HepG2 (cell line): ENCODE results near the gene WDR89. TPM values are rescaled to one million over a fixed set of nuclear protein-coding genes. Genes with fewer than 3 reads are reported as not detected.

Experiments used
- FOXK1 ChIP-seq: sonication (generic); formaldehyde crosslinking; IDR thresholded peaks from 2 replicates; pipeline ENCODE4 v1.4.0; 2020; ENCODE audit warnings: low read depth, missing genetic modification reagents, borderline replicate concordance
- HDAC2 ChIP-seq: sonication (generic); formaldehyde crosslinking; IDR thresholded peaks from 2 replicates; pipeline ENCODE4 v1.4.0; 2020; ENCODE audit warnings: missing genetic modification reagents
- HNRNPK ChIP-seq: fragments of 200-400 bp; formaldehyde crosslinking; IDR thresholded peaks from 2 replicates; pipeline ENCODE4 v1.6.1; 2018; ENCODE audit warnings: low read length, low read depth, moderate library complexity, mild to moderate bottlenecking; ENCODE audit not compliant: poor library complexity, severe bottlenecking
- HOXD1 ChIP-seq: sonication (generic); formaldehyde crosslinking; IDR thresholded peaks from 2 replicates; pipeline ENCODE4 v1.5.0; 2020; ENCODE audit warnings: missing genetic modification reagents
- MED8 ChIP-seq: sonication (generic); formaldehyde crosslinking; IDR thresholded peaks from 2 replicates; pipeline ENCODE4 v1.8.1; 2023; ENCODE audit warnings: mild to moderate bottlenecking, missing genetic modification reagents; ENCODE audit not compliant: insufficient replicate concordance
- NFYB ChIP-seq: sonication (generic); formaldehyde crosslinking; IDR thresholded peaks from 2 replicates; pipeline ENCODE4 v1.4.0; 2020; ENCODE audit warnings: missing genetic modification reagents
- NKX3-1 ChIP-seq: sonication (generic); formaldehyde crosslinking; IDR thresholded peaks from 2 replicates; pipeline ENCODE4 v1.5.0; 2020; ENCODE audit warnings: missing genetic modification reagents
- PHF8 ChIP-seq: sonication (generic); formaldehyde crosslinking; IDR thresholded peaks from 2 replicates; pipeline ENCODE4 v1.5.0; 2020; ENCODE audit warnings: missing genetic modification reagents
- TAF15 ChIP-seq: fragments of 200-400 bp; formaldehyde crosslinking; IDR thresholded peaks from one replicate; pipeline ENCODE4 v1.6.1; 2018; ENCODE audit warnings: mild to moderate bottlenecking, low read depth, low read length; ENCODE audit not compliant: poor library complexity, severe bottlenecking
- TARDBP ChIP-seq: sonication (generic); formaldehyde crosslinking; IDR thresholded peaks from 2 replicates; pipeline ENCODE4 v1.8.0; 2022; ENCODE audit warnings: mild to moderate bottlenecking, missing genetic modification reagents
- TIGD3 ChIP-seq: sonication (generic); formaldehyde crosslinking; IDR thresholded peaks from 2 replicates; pipeline ENCODE4 v1.5.1; 2020; ENCODE audit warnings: mild to moderate bottlenecking, missing genetic modification reagents, borderline replicate concordance
- TOE1 ChIP-seq: sonication (generic); formaldehyde crosslinking; IDR thresholded peaks from 2 replicates; pipeline ENCODE4 v1.4.0; 2020; ENCODE audit warnings: mild to moderate bottlenecking, missing genetic modification reagents
- TRIM24 ChIP-seq: sonication (generic); formaldehyde crosslinking; IDR thresholded peaks from 2 replicates; pipeline ENCODE4 v1.8.0; 2022; ENCODE audit warnings: mild to moderate bottlenecking, missing genetic modification reagents
- ZFP37 ChIP-seq: sonication (generic); formaldehyde crosslinking; IDR thresholded peaks from 2 replicates; pipeline ENCODE4 v1.4.0; 2020; ENCODE audit warnings: missing genetic modification reagents, borderline replicate concordance
- ZFY ChIP-seq: sonication (generic); formaldehyde crosslinking; IDR thresholded peaks from 2 replicates; pipeline ENCODE4 v1.4.0; 2020; ENCODE audit warnings: missing genetic modification reagents
- ZKSCAN8 ChIP-seq: IDR thresholded peaks from 2 replicates; pipeline ENCODE4 v1.6.1; 2016; ENCODE audit warnings: borderline replicate concordance, missing genetic modification reagents, missing compliant biosample characterization
- ZNF12 ChIP-seq: sonication (generic); formaldehyde crosslinking; IDR thresholded peaks from 2 replicates; pipeline ENCODE4 v1.5.0; 2020; ENCODE audit warnings: missing genetic modification reagents
- ZNF121 ChIP-seq: sonication (generic); formaldehyde crosslinking; IDR thresholded peaks from 2 replicates; pipeline ENCODE4 v1.5.0; 2020; ENCODE audit warnings: mild to moderate bottlenecking, missing genetic modification reagents
- ZNF224 ChIP-seq: sonication (generic); formaldehyde crosslinking; IDR thresholded peaks from 2 replicates; pipeline ENCODE4 v1.5.0; 2020; ENCODE audit warnings: mild to moderate bottlenecking, missing genetic modification reagents
- ZNF276 ChIP-seq: sonication (generic); formaldehyde crosslinking; IDR thresholded peaks from 2 replicates; pipeline ENCODE4 v1.4.0; 2020; ENCODE audit warnings: mild to moderate bottlenecking, low read depth, missing genetic modification reagents
- ZNF296 ChIP-seq: sonication (generic); formaldehyde crosslinking; conservative IDR thresholded peaks from 2 replicates; pipeline ENCODE4 v1.5.0; 2020; ENCODE audit warnings: mild to moderate bottlenecking, missing genetic modification reagents
- ZNF33B ChIP-seq: sonication (generic); formaldehyde crosslinking; IDR thresholded peaks from 2 replicates; pipeline ENCODE4 v1.5.1; 2020; ENCODE audit warnings: mild to moderate bottlenecking, missing genetic modification reagents
- ZNF468 ChIP-seq: sonication (generic); formaldehyde crosslinking; IDR thresholded peaks from 2 replicates; pipeline ENCODE4 v1.8.0; 2022; ENCODE audit warnings: mild to moderate bottlenecking, moderate library complexity, missing genetic modification reagents
- polyA plus RNA-seq, 8 experiments: library from polyadenylated mRNA; depleted of rRNA in 3 of 8; stranded (reverse) in 7 of 8; unstranded in 1 of 8; fragments of >200 nt; fragmentation: Illumina TruSeq in 4 of 8; extraction: Trizol in 4 of 8; gene quantifications; 2 replicates each; pipeline versions ENCODE4 v1.2.1 to v1.2.3, GENCODE V29; 2011 to 2016; ENCODE audit warnings: low read depth in 4 of 8, missing spikeins in 1 of 8, mixed read lengths in 1 of 8; ENCODE audit not compliant: insufficient read depth in 1 of 8
- total RNA-seq, 5 experiments: library from RNA; depleted of rRNA; stranded (reverse); fragments of >200 nt; fragmentation: Illumina TruSeq; extraction: Trizol; gene quantifications; 2 replicates each; pipeline ENCODE4 v1.2.3, GENCODE V29; 2016; ENCODE audit warnings: low read depth in 1 of 5
- TF ChIP-seq, protein P1 (sequence below): sonication (generic); formaldehyde crosslinking; IDR thresholded peaks from 2 replicates; pipeline ENCODE4 v1.4.0; 2020; ENCODE audit warnings: missing genetic modification reagents
- TF ChIP-seq, protein P2 (sequence below): sonication (generic); formaldehyde crosslinking; IDR thresholded peaks from 2 replicates; pipeline ENCODE4 v1.8.0; 2022; ENCODE audit warnings: missing genetic modification reagents, mild to moderate bottlenecking, inconsistent platforms, borderline replicate concordance

Gene WDR89
- total and polyA plus RNA-seq, 2 of the 13 experiments (the other 11 are each of a cell fraction or from before 2014, with no cell fraction given), result 5.2 to 20.1 TPM

- TF ChIP-seq PHF8 (CRISPR knock-in tag) (peak; percentile 91), ZNF33B (CRISPR knock-in tag) (peak; percentile 93; the same call in 1 of the 2 replicates), NFYB (CRISPR knock-in tag) (peak; percentile 92), TAF15 (peak; percentile 91), TOE1 (CRISPR knock-in tag) (peak; percentile 77; the same call in 1 of the 2 replicates), TRIM24 (CRISPR knock-in tag) (no peak), ZNF121 (peak; percentile 83), MED8 (CRISPR knock-in tag) (no peak), HOXD1 (CRISPR knock-in tag) (peak; percentile 87), ZFP37 (CRISPR knock-in tag) (peak; percentile 86), ZFY (CRISPR knock-in tag) (peak; percentile 82), TARDBP (CRISPR knock-in tag) (no peak), ZNF12 (CRISPR knock-in tag) (0 out of 2 replicates have a peak, but pooled peaks have one; percentile 53), HDAC2 (CRISPR knock-in tag) (peak; percentile 57), ZNF468 (no peak), FOXK1 (CRISPR knock-in tag) (peak; percentile 53; the same call in 1 of the 2 replicates), ZKSCAN8 (peak; percentile 77; the same call in 1 of the 2 replicates), ZNF296 (CRISPR knock-in tag) (no peak), TIGD3 (no peak), HNRNPK (no peak), ZNF224 (CRISPR knock-in tag) (peak; percentile 86; the same call in 1 of the 2 replicates), NKX3-1 (CRISPR knock-in tag) (peak; percentile 89; the same call in 1 of the 2 replicates), ZNF276 (CRISPR knock-in tag) (no peak)
- TF ChIP-seq, protein P1, sequence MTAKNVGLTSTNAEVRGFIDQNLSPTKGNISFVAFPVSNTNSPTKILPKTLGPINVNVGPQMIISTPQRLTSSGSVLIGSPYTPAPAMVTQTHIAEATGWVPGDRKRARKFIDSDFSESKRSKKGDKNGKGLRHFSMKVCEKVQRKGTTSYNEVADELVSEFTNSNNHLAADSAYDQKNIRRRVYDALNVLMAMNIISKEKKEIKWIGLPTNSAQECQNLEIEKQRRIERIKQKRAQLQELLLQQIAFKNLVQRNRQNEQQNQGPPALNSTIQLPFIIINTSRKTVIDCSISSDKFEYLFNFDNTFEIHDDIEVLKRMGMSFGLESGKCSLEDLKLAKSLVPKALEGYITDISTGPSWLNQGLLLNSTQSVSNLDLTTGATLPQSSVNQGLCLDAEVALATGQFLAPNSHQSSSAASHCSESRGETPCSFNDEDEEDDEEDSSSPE (CRISPR knock-in tag), result peak; percentile 89
- TF ChIP-seq, protein P2, sequence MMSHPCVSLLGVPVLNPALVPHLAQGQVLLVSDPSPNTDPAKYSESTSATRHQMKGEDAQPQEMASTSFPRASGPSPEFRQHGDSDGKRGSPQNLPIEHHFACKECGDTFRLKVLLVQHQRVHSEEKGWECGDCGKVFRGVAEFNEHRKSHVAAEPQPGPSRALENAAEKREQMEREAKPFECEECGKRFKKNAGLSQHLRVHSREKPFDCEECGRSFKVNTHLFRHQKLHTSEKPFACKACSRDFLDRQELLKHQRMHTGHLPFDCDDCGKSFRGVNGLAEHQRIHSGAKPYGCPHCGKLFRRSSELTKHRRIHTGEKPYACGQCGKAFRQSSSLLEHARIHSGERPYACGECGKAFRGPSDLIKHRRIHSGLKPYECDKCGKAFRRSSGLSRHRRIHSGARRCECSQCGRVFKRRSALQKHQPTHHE, result peak; percentile 90; the same call in 1 of the 2 replicates
Measured at GRCh38 chr14:63641473-63642228, at the start of gene WDR89 (continued).
